ENCODE results near the gene HOXC10. TPM values are rescaled to one million over a fixed set of nuclear protein-coding genes. Genes with fewer than 3 reads are reported as not detected.

HOXC10 gene
- total and polyA plus RNA-seq, 2 experiments from 2014 or later = not detected

DNA sequence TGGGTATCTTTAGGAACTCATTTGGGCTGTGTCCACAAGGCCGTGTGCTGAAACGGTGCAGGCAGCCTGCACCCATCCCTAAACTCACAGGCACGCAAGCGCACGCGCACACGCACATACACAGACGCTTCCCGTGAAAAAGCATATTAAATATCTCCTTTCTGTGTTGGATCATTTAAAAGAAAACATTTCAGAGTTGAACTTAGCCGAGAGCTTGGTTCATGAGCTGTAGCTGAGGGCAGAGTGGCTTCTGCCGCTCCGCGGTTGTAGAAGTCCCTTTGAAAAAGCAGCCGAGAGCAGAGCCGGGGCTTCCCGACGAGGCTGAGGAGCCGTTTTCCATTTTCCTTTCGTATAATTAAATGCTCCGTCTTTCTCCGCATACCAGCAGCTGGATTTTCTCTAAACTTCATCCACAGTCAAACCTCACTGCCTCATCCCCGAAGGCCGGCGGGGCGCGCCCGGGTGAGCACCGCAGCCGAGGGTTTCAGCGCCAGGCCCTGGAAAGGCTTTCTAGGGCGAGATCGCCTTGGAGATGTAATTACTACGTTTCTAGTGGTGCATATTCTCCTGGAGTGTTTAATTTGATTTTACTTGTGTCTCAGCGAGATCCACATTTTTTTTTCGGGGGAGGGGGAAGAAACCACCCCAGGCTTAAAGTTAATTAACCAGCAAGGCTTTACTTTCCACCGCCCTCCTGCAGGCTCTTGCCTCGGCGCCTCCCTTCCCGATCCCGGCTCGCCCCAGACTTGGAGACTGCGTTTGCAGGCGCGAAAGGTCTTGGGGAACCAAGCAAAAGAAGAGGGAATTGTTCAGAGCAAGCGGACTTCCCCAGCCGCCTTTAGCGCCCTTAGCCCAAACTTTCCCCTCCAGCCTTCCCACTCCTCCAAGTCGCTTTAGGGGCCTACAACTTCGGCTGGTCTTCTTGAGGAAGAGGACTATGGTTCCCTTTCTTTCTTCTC lies 49.3 kb upstream of the HOXC10 start:
- Histone ChIP-seq H3K79me2 (replicated peaks; ENCODE audit: insufficient read depth) (no peaks in the 10 kb centered on the region), H3F3A (replicated peaks; ENCODE audit: low read depth) (peaks cover 32% of the 10 kb centered on the region), H3K27me3 (ENCODE audit: insufficient read depth) (peaks cover 100% of the 10 kb centered on the region), H4K20me1 (replicated peaks; ENCODE audit: insufficient read depth) (peaks cover 43% of the 10 kb centered on the region), H3K4me3 (no peak overlapping the region), H3K27ac (ENCODE audit: low read depth) (no peak overlapping the region), H3K9me2 (ENCODE audit: insufficient read depth) (no peaks in the 10 kb centered on the region), H3K4me2 (peak overlapping the region; percentile 51; the same call in 1 of the 2 replicates), H3K36me3 (ENCODE audit: insufficient read depth) (no peaks in the 10 kb centered on the region), H3K4me1 (ENCODE audit: insufficient read depth) (peaks cover 32% of the 10 kb centered on the region), H2AFZ (no peak overlapping the region)
- no peak overlapping the region for H3K4me3 Mint-ChIP-seq
- TF ChIP-seq, protein P1, sequence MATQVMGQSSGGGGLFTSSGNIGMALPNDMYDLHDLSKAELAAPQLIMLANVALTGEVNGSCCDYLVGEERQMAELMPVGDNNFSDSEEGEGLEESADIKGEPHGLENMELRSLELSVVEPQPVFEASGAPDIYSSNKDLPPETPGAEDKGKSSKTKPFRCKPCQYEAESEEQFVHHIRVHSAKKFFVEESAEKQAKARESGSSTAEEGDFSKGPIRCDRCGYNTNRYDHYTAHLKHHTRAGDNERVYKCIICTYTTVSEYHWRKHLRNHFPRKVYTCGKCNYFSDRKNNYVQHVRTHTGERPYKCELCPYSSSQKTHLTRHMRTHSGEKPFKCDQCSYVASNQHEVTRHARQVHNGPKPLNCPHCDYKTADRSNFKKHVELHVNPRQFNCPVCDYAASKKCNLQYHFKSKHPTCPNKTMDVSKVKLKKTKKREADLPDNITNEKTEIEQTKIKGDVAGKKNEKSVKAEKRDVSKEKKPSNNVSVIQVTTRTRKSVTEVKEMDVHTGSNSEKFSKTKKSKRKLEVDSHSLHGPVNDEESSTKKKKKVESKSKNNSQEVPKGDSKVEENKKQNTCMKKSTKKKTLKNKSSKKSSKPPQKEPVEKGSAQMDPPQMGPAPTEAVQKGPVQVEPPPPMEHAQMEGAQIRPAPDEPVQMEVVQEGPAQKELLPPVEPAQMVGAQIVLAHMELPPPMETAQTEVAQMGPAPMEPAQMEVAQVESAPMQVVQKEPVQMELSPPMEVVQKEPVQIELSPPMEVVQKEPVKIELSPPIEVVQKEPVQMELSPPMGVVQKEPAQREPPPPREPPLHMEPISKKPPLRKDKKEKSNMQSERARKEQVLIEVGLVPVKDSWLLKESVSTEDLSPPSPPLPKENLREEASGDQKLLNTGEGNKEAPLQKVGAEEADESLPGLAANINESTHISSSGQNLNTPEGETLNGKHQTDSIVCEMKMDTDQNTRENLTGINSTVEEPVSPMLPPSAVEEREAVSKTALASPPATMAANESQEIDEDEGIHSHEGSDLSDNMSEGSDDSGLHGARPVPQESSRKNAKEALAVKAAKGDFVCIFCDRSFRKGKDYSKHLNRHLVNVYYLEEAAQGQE (IDR thresholded peaks at IDR 0.05; ENCODE audit: unreplicated experiment) = no peak
- TF ChIP-seq ZNF114 (CRISPR knock-in tag; IDR thresholded peaks at IDR 0.05) (no peak), JUNB (IDR thresholded peaks at IDR 0.05; ENCODE audit: unreplicated experiment) (no peak), NANOG (IDR thresholded peaks at IDR 0.05; ENCODE audit: borderline replicate concordance) (no peak), EZH2phosphoT487 (IDR thresholded peaks at IDR 0.05; ENCODE audit: unreplicated experiment) (peak; percentile 93), POLR2AphosphoS5 (IDR thresholded peaks at IDR 0.05; ENCODE audit: low read depth) (no peak), EZH2 (IDR thresholded peaks at IDR 0.05; ENCODE audit: low read depth, unreplicated experiment) (peak; percentile 99), STAT1 (IDR thresholded peaks at IDR 0.05; ENCODE audit: unreplicated experiment) (no peak), ZNF331 (CRISPR knock-in tag; IDR thresholded peaks at IDR 0.05; ENCODE audit: low read depth) (no peak)
- TF ChIP-seq, protein P2, sequence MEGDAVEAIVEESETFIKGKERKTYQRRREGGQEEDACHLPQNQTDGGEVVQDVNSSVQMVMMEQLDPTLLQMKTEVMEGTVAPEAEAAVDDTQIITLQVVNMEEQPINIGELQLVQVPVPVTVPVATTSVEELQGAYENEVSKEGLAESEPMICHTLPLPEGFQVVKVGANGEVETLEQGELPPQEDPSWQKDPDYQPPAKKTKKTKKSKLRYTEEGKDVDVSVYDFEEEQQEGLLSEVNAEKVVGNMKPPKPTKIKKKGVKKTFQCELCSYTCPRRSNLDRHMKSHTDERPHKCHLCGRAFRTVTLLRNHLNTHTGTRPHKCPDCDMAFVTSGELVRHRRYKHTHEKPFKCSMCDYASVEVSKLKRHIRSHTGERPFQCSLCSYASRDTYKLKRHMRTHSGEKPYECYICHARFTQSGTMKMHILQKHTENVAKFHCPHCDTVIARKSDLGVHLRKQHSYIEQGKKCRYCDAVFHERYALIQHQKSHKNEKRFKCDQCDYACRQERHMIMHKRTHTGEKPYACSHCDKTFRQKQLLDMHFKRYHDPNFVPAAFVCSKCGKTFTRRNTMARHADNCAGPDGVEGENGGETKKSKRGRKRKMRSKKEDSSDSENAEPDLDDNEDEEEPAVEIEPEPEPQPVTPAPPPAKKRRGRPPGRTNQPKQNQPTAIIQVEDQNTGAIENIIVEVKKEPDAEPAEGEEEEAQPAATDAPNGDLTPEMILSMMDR (conservative IDR thresholded peaks at IDR 0.05; ENCODE audit: low read depth in 2 of 2) = no peak
- TF ChIP-seq, protein P3, sequence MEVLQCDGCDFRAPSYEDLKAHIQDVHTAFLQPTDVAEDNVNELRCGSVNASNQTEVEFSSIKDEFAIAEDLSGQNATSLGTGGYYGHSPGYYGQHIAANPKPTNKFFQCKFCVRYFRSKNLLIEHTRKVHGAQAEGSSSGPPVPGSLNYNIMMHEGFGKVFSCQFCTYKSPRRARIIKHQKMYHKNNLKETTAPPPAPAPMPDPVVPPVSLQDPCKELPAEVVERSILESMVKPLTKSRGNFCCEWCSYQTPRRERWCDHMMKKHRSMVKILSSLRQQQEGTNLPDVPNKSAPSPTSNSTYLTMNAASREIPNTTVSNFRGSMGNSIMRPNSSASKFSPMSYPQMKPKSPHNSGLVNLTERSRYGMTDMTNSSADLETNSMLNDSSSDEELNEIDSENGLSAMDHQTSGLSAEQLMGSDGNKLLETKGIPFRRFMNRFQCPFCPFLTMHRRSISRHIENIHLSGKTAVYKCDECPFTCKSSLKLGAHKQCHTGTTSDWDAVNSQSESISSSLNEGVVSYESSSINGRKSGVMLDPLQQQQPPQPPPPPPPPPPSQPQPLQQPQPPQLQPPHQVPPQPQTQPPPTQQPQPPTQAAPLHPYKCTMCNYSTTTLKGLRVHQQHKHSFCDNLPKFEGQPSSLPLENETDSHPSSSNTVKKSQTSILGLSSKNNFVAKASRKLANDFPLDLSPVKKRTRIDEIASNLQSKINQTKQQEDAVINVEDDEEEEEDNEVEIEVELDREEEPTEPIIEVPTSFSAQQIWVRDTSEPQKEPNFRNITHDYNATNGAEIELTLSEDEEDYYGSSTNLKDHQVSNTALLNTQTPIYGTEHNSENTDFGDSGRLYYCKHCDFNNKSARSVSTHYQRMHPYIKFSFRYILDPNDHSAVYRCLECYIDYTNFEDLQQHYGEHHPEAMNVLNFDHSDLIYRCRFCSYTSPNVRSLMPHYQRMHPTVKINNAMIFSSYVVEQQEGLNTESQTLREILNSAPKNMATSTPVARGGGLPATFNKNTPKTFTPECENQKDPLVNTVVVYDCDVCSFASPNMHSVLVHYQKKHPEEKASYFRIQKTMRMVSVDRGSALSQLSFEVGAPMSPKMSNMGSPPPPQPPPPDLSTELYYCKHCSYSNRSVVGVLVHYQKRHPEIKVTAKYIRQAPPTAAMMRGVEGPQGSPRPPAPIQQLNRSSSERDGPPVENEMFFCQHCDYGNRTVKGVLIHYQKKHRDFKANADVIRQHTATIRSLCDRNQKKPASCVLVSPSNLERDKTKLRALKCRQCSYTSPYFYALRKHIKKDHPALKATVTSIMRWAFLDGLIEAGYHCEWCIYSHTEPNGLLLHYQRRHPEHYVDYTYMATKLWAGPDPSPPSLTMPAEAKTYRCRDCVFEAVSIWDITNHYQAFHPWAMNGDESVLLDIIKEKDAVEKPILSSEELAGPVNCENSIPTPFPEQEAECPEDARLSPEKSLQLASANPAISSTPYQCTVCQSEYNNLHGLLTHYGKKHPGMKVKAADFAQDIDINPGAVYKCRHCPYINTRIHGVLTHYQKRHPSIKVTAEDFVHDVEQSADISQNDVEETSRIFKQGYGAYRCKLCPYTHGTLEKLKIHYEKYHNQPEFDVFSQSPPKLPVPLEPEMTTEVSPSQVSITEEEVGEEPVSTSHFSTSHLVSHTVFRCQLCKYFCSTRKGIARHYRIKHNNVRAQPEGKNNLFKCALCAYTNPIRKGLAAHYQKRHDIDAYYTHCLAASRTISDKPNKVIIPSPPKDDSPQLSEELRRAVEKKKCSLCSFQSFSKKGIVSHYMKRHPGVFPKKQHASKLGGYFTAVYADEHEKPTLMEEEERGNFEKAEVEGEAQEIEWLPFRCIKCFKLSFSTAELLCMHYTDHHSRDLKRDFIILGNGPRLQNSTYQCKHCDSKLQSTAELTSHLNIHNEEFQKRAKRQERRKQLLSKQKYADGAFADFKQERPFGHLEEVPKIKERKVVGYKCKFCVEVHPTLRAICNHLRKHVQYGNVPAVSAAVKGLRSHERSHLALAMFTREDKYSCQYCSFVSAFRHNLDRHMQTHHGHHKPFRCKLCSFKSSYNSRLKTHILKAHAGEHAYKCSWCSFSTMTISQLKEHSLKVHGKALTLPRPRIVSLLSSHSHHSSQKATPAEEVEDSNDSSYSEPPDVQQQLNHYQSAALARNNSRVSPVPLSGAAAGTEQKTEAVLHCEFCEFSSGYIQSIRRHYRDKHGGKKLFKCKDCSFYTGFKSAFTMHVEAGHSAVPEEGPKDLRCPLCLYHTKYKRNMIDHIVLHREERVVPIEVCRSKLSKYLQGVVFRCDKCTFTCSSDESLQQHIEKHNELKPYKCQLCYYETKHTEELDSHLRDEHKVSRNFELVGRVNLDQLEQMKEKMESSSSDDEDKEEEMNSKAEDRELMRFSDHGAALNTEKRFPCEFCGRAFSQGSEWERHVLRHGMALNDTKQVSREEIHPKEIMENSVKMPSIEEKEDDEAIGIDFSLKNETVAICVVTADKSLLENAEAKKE (CRISPR knock-in tag; IDR thresholded peaks at IDR 0.05) = no peak
- TF ChIP-seq, protein P4, sequence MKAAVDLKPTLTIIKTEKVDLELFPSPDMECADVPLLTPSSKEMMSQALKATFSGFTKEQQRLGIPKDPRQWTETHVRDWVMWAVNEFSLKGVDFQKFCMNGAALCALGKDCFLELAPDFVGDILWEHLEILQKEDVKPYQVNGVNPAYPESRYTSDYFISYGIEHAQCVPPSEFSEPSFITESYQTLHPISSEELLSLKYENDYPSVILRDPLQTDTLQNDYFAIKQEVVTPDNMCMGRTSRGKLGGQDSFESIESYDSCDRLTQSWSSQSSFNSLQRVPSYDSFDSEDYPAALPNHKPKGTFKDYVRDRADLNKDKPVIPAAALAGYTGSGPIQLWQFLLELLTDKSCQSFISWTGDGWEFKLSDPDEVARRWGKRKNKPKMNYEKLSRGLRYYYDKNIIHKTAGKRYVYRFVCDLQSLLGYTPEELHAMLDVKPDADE (IDR thresholded peaks at IDR 0.05) = no peak
- H3K9me3 Mint-ChIP-seq = peaks cover 6% of the 10 kb centered on the region; the same call in 2 of the 3 replicates
- DNase-seq (ENCODE audit: low spot score) (peak; percentile 52), ATAC-seq (no peak)
- peaks cover 98% of the 10 kb centered on the region for H3K27me3 Mint-ChIP-seq (ENCODE audit: insufficient read depth, low read depth, poor library complexity)
- H3K27ac Mint-ChIP-seq = no peak overlapping the region
- H3K4me1 Mint-ChIP-seq = peaks cover 22% of the 10 kb centered on the region
- H3K36me3 Mint-ChIP-seq (ENCODE audit: low read depth) = no peaks in the 10 kb centered on the region

Measured in GM23338 (cell line).